KOPT-K1 (cell line): ENCODE data around the gene PCDHA1.

Experiments
- H3K27ac ChIP-seq: fragments of 200-600 bp; sonication (generic); 2 replicates; pipeline ENCODE4 v1.5.1; 2016; ENCODE audit warnings: antibody characterized with exemption, mild to moderate bottlenecking, low read depth, low read length; ENCODE audit not compliant: poor library complexity, severe bottlenecking
- H3K36me3 ChIP-seq: fragments of 200-600 bp; sonication (generic); 2 replicates; pipeline ENCODE4 v1.5.1; 2017; ENCODE audit warnings: antibody characterized with exemption, mild to moderate bottlenecking, low read length, moderate library complexity; ENCODE audit not compliant: insufficient read depth
- H3K9me3 ChIP-seq: fragments of 200-600 bp; sonication (generic); 2 replicates; pipeline ENCODE4 v1.5.1; 2017; ENCODE audit warnings: antibody characterized with exemption, low read length, mild to moderate bottlenecking; ENCODE audit not compliant: insufficient read depth, poor library complexity, severe bottlenecking

The PCDHA1 gene

GRCh38 chr5:140916325-140916724 lies 130.4 kb downstream of the PCDHA1 start:
- Histone ChIP-seq H3K27ac (no peak overlapping the region), H3K9me3 (no peaks in the 10 kb centered on the region), H3K36me3 (no peaks in the 10 kb centered on the region)

DNA sequence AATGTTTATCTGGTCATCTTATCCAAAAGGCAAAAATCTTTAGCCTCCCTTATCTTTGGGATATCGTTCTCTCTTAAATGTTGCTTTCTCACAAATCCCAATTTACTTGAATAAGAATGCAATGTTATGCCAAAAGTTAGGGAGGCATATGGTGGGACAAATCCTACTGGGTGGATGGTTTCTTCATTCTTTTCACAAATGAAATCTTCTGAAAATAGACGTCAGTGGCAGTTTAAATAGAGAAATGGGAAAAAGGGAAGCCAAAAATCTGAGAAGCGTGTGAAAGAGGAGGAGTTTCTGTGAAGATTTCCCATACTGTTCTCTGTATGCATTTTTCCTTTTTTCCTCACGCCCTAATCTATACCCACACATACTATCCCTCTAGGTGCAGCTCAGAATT lies 137.7 kb downstream of the PCDHA1 start:
- Histone ChIP-seq H3K36me3 (no peaks in the 10 kb centered on the region), H3K27ac (no peak overlapping the region), H3K9me3 (no peaks in the 10 kb centered on the region)

DNA sequence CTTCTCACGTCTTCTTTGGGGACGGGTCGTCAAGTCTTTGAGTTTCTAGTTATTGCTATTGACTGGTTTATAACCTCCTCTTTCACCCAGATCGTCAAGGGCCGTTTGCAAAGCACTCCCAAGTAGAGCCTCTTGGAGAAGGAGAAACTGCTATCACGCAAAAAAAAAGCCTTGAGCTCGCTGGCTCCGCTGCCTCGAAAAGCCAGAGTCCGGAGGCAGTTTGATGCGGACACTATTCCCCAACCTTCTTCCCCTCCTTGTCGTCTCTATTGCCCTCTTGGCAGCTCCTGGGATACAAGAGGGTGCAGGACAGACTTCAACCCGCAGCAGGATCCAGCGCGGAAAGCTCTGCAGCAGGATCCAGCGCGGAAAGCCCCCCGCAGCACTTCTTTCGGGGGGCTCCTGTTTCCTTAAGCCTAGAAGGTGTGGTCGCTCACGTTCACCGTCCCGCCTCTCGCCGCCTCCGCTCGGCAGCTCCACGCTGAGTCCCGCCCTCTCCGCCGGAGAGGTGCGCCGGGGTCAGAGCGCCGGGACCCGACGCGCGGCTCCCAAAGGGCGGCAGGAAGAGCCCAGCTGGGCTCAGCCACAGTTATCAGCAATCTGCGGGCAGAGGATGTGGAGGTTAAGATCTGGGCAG lies 140.0 kb downstream of the PCDHA1 start, which contains the start of gene PCDHAC1:
PCDHAC1 (plus strand) TSS at position 494 of the 637 bp plus-strand sequence. CDS start 594 bp downstream, outside the sequence.
- H3K27ac ChIP-seq = no peak within 1 kb of the TSS
- no peaks in the 10 kb centered on the region for H3K36me3 ChIP-seq
- H3K9me3 ChIP-seq = no peaks in the 10 kb centered on the region

- Histone ChIP-seq H3K36me3 (no peaks in the 10 kb centered on the region), H3K9me3 (no peaks in the 10 kb centered on the region), H3K27ac (no peak overlapping the region)
Measured at GRCh38 chr5:140926443-140927227, 140.7 kb downstream of the PCDHA1 start.

DNA sequence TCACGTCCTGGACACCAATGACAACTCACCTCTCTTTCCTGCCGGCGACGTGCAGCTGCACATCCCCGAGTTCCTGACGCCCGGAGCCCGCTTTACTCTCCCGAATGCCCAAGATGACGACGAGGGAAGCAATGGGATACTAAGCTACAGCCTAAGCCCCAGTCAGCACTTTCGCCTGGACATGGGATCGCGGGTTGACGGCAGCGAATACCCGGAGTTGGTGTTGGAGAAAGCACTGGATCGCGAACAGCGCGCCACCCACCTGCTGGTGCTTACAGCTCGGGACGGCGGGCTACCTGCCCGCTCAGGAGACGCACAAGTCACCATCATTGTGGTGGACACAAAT lies 141.3 kb downstream of the PCDHA1 start:
- Histone ChIP-seq H3K27ac (no peak overlapping the region), H3K9me3 (no peaks in the 10 kb centered on the region), H3K36me3 (no peaks in the 10 kb centered on the region)

- Histone ChIP-seq H3K27ac (no peak overlapping the region), H3K36me3 (no peaks in the 10 kb centered on the region), H3K9me3 (no peaks in the 10 kb centered on the region)
Measured at GRCh38 chr5:140934964-140935606, 149.1 kb downstream of the PCDHA1 start.

DNA sequence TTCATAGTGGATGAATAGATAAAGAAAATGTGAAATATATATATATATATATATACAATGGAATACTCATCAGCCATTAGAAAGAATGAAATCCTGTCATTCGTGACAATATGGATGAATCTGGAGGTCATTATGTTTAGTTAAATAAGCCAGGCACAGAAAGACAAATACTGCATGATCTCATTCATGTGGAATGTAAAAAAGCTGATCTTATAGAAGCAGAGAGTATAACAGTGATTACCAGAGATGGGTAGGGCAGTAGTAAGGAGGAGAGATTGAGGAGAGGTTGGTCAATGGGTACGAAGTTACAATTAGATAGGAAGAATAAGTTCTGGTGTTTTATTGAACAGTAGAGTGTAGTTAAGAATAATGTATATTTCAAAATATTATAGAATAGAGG lies 160.6 kb downstream of the PCDHA1 start:
- Histone ChIP-seq H3K27ac (no peak overlapping the region), H3K9me3 (peaks cover 5% of the 10 kb centered on the region), H3K36me3 (no peaks in the 10 kb centered on the region)

GRCh38 chr5:140951636-140952035 lies 165.7 kb downstream of the PCDHA1 start:
- Histone ChIP-seq H3K36me3 (no peaks in the 10 kb centered on the region), H3K9me3 (no peaks in the 10 kb centered on the region), H3K27ac (no peak overlapping the region)

DNA sequence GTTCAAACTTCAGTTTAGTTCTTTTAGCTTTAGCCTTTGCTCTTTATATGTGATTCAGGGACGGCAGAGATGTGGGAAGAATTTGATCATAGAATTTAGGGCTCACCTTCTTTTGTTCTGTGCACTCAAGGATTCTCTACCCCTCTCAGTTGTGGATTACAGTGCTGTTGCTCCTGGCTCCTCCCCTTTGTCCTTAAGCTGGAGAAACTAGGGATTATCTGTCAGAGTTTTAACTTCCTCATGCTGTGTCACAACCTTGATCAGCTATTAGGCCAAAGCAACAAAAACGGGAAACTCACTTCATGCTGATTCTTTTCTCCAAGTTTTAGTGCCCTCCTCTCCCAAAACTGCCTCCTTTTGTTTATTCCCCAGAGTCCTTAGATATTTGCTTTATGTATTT lies 167.3 kb downstream of the PCDHA1 start:
- H3K27ac ChIP-seq = no peak overlapping the region
- H3K9me3 ChIP-seq = no peaks in the 10 kb centered on the region
- no peaks in the 10 kb centered on the region for H3K36me3 ChIP-seq

DNA sequence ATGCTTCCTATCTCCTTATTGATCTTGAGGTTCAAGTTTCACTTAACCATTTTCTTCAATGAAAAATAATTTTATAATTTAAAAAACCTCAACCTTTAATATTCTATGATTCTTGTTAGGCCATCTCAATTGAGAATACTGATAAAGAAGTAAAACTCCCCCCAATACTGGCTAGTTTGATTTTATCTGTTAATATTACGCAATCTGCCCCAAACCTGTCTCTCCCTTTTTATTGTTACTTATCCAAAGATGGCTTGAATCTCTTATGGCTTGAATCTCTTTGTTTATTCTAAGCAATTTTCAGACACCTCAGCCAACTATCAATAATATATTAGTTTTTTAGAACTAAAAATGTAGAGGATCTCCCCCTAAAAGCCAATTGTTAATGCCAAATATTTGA lies 176.2 kb downstream of the PCDHA1 start:
- H3K27ac ChIP-seq = no peak overlapping the region
- H3K36me3 ChIP-seq = no peaks in the 10 kb centered on the region
- no peaks in the 10 kb centered on the region for H3K9me3 ChIP-seq

DNA sequence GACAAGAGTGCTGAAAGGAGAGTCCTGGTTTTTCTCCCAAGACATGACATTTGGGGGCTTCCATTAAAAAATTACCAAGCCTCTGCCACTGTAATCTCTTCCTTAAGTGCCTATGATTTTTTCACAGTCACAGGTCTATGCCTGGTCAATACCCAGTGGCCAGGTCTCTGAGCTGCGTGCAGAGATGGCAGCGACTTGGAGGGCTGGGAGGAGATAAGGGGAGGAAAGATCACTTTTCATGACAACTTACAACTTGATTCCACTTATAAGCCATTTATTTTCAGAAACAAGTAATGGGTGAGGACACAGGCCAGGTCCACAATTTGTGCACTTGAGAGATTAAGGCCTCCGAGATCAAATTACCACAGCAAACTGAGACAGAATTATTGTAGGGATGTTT lies 178.4 kb downstream of the PCDHA1 start:
- Histone ChIP-seq H3K27ac (no peak overlapping the region), H3K36me3 (no peaks in the 10 kb centered on the region), H3K9me3 (no peaks in the 10 kb centered on the region)

GRCh38 chr5:140965905-140966292 lies 180.0 kb downstream of the PCDHA1 start:
- no peaks in the 10 kb centered on the region for H3K36me3 ChIP-seq
- H3K27ac ChIP-seq = no peak overlapping the region
- H3K9me3 ChIP-seq = no peaks in the 10 kb centered on the region

GRCh38 chr5:140966293-140967225 lies 180.6 kb downstream of the PCDHA1 start, which contains the start of gene PCDHAC2:
TSS of gene PCDHAC2 (plus strand) at chr5:140966476. CDS start at chr5:140966767, 291 bp downstream.
- Histone ChIP-seq H3K9me3 (no peaks in the 10 kb centered on the region), H3K36me3 (no peaks in the 10 kb centered on the region), H3K27ac (no peak within 1 kb of the TSS)

GRCh38 chr5:140967226-140967893 lies 181.4 kb downstream of the PCDHA1 start:
- no peaks in the 10 kb centered on the region for H3K9me3 ChIP-seq
- H3K36me3 ChIP-seq = no peaks in the 10 kb centered on the region
- no peak overlapping the region for H3K27ac ChIP-seq
